Cardiac atrium fibroblast (primary cell): ENCODE results near the gene PSMC2. TPM values are rescaled to one million over a fixed set of nuclear protein-coding genes. Genes with fewer than 3 reads are reported as not detected.

Experiments
- total RNA-seq: library from RNA; depleted of rRNA; stranded (reverse); fragments of >200 nt; gene quantifications from 2 replicates; pipeline ENCODE4 v1.2.3, GENCODE V29; 2015

The PSMC2 gene
- 119 and 127 TPM in 2 replicates for total RNA-seq

DNA sequence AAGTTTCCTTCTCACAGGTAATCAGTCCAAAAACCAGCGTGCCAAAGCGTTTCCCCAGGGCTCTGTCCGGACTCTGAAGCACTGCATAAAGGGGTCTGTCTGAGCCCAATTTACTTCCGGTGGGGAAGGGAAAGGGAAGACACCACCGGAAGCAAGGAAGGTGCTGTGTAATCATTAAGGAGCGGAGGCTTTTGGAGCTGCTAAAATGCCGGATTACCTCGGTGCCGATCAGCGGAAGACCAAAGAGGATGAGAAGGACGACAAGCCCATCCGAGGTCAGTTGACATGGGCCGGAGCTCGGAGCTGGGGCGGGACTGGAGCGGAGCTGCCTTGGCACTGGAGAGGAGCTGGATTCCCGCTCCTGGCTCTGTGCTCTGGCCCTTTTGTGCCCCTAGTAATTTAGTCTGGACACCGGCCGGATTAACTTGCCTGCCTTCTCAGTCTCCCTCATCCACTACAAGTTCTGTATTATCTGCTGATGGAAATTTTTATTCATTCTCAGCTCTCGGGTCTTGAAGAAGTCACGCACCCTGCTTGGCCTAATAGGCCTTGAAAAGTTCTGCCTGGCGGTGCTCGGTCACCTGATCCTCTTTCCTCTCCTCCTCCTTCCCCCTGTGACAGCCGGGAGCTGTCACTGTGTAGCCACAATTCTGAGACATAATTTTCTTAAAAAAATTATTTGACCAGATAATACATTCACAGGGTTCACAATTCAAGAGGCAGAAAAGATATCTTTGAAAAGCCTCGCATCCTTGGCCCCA is at the start of gene PSMC2:
Gene PSMC2 (plus strand): TSS at position 137 of the 761 bp plus-strand sequence. CDS start 69 bp downstream, at position 206.

DNA sequence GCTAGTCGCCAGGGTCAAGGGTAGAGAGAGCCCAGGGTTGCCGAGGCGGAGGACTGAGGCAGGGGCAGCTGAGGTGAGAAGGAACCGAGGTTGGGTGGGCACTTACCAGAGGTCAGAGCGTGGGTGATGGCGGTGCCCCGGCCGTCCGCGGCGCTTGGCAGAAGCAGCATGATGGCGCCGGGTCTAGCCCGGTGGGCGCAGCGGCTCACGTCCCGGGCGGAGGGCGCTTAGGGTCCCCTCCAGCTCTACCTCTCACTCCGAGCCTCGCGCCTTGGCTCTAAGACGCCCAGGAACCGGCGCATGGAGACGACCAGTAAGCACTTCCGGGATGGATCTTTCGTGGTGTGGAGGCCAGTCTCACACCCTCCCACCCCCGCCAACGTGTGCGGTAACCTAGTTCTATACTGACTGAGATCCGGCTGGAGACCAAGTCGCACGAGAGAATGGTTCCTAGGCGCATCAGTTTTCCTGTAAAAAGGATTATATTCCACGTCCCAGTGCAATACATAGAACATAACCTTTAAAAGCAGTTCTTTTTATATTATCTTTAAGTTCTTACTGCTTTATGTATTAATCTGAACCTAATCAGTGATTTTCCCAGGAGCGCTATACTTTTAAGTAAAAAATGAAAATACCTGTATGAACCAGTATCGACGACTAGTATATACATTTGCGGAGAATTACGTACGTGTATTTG is 2.8 kb upstream of the PSMC2 start, which contains the start of gene DNAJC2:
Gene DNAJC2 (minus strand): TSS at position 315 of the 697 bp plus-strand sequence. CDS start 145 bp downstream, at position 170.

Other genes starting within 250 kb of the PSMC2 start
- gene NAPEPLD, start 198.5 kb upstream of the PSMC2 start, total RNA-seq: 5.8 and 8.1 TPM in 2 replicates
- 41.3 and 54.3 TPM in 2 replicates for gene PMPCB, start 50.2 kb upstream of the PSMC2 start, total RNA-seq
- 7.0 and 16.0 TPM in 2 replicates for gene DNAJC2, start 2.9 kb upstream of the PSMC2 start, total RNA-seq
- not detected in 2 replicates for gene SLC26A5, start 98.6 kb downstream of the PSMC2 start, total RNA-seq